ENCODE results near the gene NLRX1.

DNA sequence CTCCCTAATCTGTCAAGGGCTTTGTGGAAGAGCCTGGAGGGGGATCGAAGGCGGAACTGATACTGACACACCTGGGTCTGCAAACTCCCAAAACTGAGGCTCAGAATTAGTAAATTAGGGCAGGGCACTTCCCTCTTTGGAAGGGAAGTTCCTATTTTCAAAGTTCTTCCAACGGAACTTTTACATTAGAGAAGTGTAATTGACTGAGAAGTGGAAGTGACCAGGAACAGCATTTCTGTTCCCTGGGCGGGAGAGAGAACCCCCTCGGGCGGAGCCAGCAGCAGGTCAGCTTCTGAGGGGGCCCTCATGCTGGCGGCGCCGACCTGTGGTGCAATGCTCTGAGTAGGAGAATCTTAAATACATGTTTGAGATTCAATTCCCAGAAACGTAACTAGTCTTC is 36.6 kb downstream of the NLRX1 start:
- TF ChIP-seq, protein P1, sequence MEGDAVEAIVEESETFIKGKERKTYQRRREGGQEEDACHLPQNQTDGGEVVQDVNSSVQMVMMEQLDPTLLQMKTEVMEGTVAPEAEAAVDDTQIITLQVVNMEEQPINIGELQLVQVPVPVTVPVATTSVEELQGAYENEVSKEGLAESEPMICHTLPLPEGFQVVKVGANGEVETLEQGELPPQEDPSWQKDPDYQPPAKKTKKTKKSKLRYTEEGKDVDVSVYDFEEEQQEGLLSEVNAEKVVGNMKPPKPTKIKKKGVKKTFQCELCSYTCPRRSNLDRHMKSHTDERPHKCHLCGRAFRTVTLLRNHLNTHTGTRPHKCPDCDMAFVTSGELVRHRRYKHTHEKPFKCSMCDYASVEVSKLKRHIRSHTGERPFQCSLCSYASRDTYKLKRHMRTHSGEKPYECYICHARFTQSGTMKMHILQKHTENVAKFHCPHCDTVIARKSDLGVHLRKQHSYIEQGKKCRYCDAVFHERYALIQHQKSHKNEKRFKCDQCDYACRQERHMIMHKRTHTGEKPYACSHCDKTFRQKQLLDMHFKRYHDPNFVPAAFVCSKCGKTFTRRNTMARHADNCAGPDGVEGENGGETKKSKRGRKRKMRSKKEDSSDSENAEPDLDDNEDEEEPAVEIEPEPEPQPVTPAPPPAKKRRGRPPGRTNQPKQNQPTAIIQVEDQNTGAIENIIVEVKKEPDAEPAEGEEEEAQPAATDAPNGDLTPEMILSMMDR (conservative IDR thresholded peaks at IDR 0.05; ENCODE audit: low read length), result no peak
- no peak for TF ChIP-seq EZH2phosphoT487 (IDR thresholded peaks at IDR 0.05; ENCODE audit: borderline replicate concordance)
